HAP-1 (cell line): Measurements from ENCODE around the gene PCDH9.

Source experiments
- DNase-seq, 2 experiments: peaks; one replicate each; pipeline ENCODE4 v3.0.0-alpha.2; 2016 to 2020; ENCODE audit warnings: low spot score in 2 of 2
- H3K27me3 ChIP-seq: fragments of 250-450 bp; sonication (Bioruptor Pico); 2 replicates; pipeline ENCODE4 v1.5.1; 2020; ENCODE audit warnings: low read depth, mild to moderate bottlenecking, moderate library complexity
- H3K36me3 ChIP-seq: fragments of 250-450 bp; sonication (Bioruptor Pico); replicated peaks from 2 replicates; pipeline ENCODE4 v1.5.1; 2020; ENCODE audit warnings: mild to moderate bottlenecking
- H3K4me1 ChIP-seq: fragments of 250-450 bp; sonication (Bioruptor Pico); 2 replicates; pipeline ENCODE4 v1.5.1; 2020; ENCODE audit warnings: mild to moderate bottlenecking
- H3K4me3 ChIP-seq: fragments of 250-450 bp; sonication (Bioruptor Pico); 2 replicates; pipeline ENCODE4 v1.5.1; 2020; ENCODE audit warnings: mild to moderate bottlenecking, moderate library complexity
- H3K9me3 ChIP-seq: fragments of 250-450 bp; sonication (Bioruptor Pico); 2 replicates; pipeline ENCODE4 v1.5.1; 2020; ENCODE audit warnings: mild to moderate bottlenecking, moderate library complexity
- in situ Hi-C: fragments of 300-500 bp; cut with MboI; formaldehyde crosslinking; loops from 3 replicates; pipeline ENCODE4 v1.14.3; 2020; ENCODE audit warnings: low sequenced_read_pairs, inconsistent platforms, mixed read lengths

PCDH9 gene

GRCh38 chr13:66965181-66965580 lies 265.0 kb downstream of the PCDH9 start:
- Histone ChIP-seq H3K9me3 (no peaks in the 10 kb centered on the region), H3K4me3 (no peak overlapping the region), H3K4me1 (peaks cover 30% of the 10 kb centered on the region), H3K27me3 (no peaks in the 10 kb centered on the region), H3K36me3 (no peaks in the 10 kb centered on the region)
- peak in 1 of 2 experiments; percentile 69 for DNase-seq
- in situ Hi-C loops, result no loop called here

DNA sequence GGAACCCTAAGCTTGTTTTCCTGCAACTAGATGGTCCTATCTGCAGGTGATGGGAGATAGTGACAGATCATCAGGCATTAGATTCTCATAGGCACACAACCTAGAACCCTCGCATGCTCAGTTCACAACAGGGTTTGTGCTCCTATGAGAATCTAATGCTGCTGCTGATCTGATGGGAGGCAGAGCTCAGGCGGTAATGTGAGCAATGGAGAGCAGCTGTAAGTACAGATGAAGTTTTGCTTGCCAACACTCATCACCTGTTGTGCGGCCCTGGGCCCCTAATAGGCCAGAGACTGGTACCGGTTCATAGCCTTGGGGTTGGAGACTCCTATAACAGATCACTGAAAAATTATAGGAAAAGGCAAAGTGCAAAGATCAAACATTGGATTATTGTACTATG lies 267.2 kb downstream of the PCDH9 start:
- Histone ChIP-seq H3K4me3 (no peak overlapping the region), H3K27me3 (no peaks in the 10 kb centered on the region), H3K9me3 (no peaks in the 10 kb centered on the region), H3K4me1 (peaks cover 10% of the 10 kb centered on the region), H3K36me3 (no peaks in the 10 kb centered on the region)
- DNase-seq, result no peak
- in situ Hi-C loops, result no loop called here

DNA sequence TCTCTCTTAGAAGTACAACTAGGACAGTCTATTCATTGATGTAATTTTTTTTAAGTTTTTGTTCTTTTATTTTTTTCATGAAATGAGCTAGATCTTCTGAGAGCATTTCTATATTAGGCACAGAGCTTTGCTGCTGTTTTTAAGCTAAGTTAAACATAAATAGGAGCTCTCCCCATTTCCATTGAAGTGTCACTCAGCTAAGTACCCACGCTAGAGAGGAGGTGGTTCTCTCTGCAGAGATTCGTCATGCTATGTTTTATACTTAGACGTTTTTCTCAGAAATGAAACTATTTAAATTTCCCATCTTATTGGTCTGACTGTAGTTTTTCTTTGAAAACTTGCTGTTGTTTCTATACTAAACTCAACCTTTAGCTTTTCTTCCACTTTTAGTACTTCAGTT lies 271.5 kb downstream of the PCDH9 start:
- in situ Hi-C loops, result no loop called here
- DNase-seq, result no peak
- no peak overlapping the region for H3K4me3 ChIP-seq
- no peaks in the 10 kb centered on the region for H3K9me3 ChIP-seq
- H3K27me3 ChIP-seq, result no peaks in the 10 kb centered on the region
- H3K4me1 ChIP-seq, result no peaks in the 10 kb centered on the region; the same call in 1 of the 2 replicates
- H3K36me3 ChIP-seq, result no peaks in the 10 kb centered on the region

DNA sequence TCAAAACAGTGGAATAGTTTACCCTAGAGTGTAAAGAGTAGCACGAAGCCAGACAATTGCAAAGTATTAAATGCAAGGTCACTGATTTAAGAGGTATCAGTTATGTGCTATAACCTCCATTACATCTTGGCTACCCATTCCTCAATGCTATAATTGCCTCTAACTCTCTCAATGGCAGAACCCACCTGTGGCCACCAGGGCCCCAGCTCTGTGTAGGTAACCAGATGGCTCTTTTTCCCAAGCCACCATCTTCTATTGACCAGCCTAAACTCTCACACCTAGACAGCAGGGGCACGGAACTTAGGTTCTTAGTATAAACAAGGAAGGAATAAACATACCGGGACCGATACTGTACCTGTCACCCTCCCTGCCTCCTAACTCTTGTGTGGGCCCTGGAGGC lies 277.6 kb downstream of the PCDH9 start:
- in situ Hi-C loops, result no loop called here
- DNase-seq, result no peak
- Histone ChIP-seq H3K9me3 (no peaks in the 10 kb centered on the region), H3K36me3 (no peaks in the 10 kb centered on the region), H3K27me3 (no peaks in the 10 kb centered on the region), H3K4me1 (peaks cover 46% of the 10 kb centered on the region), H3K4me3 (no peak overlapping the region)

GRCh38 chr13:66951426-66951825 lies 278.7 kb downstream of the PCDH9 start:
- DNase-seq, result peak; percentile 52 to 90

GRCh38 chr13:66950666-66951065 lies 279.5 kb downstream of the PCDH9 start:
- Histone ChIP-seq H3K4me3 (no peak overlapping the region), H3K4me1 (peaks cover 49% of the 10 kb centered on the region), H3K9me3 (no peaks in the 10 kb centered on the region), H3K27me3 (no peaks in the 10 kb centered on the region), H3K36me3 (no peaks in the 10 kb centered on the region)
- in situ Hi-C loops, result no loop called here
- DNase-seq, result no peak

More at GRCh38 chr13:66951426-66951825, 278.7 kb downstream of the PCDH9 start:
- Histone ChIP-seq H3K9me3 (no peaks in the 10 kb centered on the region), H3K36me3 (no peaks in the 10 kb centered on the region), H3K27me3 (no peaks in the 10 kb centered on the region), H3K4me1 (peaks cover 49% of the 10 kb centered on the region), H3K4me3 (no peak overlapping the region)
- in situ Hi-C loops, result no loop called here

DNA sequence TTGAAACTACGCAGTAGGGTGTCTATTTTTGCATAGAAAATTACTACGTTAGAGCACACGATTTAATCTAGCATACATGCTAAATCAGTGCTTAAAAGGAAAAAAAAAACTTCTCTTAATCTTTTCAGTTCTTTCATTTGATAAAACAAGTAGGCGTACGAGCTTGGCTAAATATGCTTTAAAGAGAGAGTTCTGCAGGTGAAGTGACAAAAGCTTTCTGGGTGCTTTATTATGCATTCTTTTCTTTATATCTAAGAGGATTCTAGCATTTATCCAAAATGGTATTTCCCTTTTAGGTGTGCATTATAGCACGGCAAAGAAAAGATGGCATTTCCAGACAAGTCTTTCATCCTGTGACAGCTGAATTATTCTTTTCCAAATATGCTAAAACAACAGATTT lies 281.2 kb downstream of the PCDH9 start:
- Histone ChIP-seq H3K36me3 (no peaks in the 10 kb centered on the region), H3K27me3 (no peaks in the 10 kb centered on the region), H3K9me3 (no peaks in the 10 kb centered on the region), H3K4me1 (peaks cover 49% of the 10 kb centered on the region), H3K4me3 (no peak overlapping the region)
- in situ Hi-C loops, result no loop called here
- DNase-seq, result peak in 1 of 2 experiments; percentile 56

- in situ Hi-C loops, result no loop called here
- no peaks in the 10 kb centered on the region for H3K9me3 ChIP-seq
- no peak overlapping the region for H3K4me3 ChIP-seq
- no peaks in the 10 kb centered on the region for H3K36me3 ChIP-seq
- H3K27me3 ChIP-seq, result no peaks in the 10 kb centered on the region
- DNase-seq, result peak in 1 of 2 experiments; percentile 36
- peaks cover 21% of the 10 kb centered on the region for H3K4me1 ChIP-seq
Measured at GRCh38 chr13:66943530-66943929, 286.6 kb downstream of the PCDH9 start.

DNA sequence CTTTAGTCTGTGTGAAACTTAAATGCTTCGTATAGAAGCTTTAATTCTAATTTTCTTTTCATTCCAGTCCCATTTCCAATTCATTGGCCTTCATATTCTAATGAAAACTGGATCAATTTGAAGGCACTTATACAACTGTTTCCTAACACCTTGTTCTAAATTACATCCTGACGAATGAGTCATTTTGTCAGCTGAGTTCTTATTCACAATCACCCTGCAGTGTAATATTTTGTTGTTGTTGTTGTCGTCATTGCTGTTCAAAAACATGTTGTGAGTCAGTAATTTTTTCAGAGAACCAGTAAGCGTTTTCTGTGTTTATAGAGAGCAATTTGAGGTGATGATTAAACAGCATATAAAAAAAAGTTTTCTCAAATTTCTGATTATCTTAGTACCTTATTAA lies 290.0 kb downstream of the PCDH9 start:
- no peaks in the 10 kb centered on the region for H3K36me3 ChIP-seq
- no peak overlapping the region for H3K4me3 ChIP-seq
- H3K4me1 ChIP-seq, result peaks cover 9% of the 10 kb centered on the region
- in situ Hi-C loops, result no loop called here
- no peaks in the 10 kb centered on the region for H3K9me3 ChIP-seq
- DNase-seq, result no peak
- H3K27me3 ChIP-seq, result no peaks in the 10 kb centered on the region

DNA sequence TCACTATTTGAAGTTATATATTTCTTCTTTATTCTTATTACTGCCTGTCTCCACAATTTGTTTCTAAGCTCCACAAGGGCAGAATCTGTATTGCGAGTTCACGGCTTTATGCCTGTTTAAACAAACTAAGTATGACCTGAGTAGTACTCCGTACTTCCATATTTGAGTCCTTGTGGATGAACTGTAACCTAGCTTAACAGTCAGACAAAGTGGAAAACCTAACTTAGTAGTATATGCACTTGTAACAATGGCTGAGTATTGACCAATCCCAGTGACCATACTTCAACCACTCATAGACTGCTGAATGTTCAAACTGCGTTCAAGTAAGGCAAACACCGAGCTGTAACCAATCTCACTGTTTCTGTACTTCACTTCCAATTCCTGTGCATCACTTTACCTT lies 292.7 kb downstream of the PCDH9 start:
- Histone ChIP-seq H3K9me3 (no peaks in the 10 kb centered on the region), H3K4me1 (no peaks in the 10 kb centered on the region), H3K36me3 (no peaks in the 10 kb centered on the region), H3K4me3 (no peak overlapping the region), H3K27me3 (no peaks in the 10 kb centered on the region)
- no peak for DNase-seq
- in situ Hi-C loops, result no loop called here

- H3K9me3 ChIP-seq, result no peaks in the 10 kb centered on the region
- H3K4me1 ChIP-seq, result peaks cover 4% of the 10 kb centered on the region; the same call in 1 of the 2 replicates
- no peak overlapping the region for H3K4me3 ChIP-seq
- H3K36me3 ChIP-seq, result no peaks in the 10 kb centered on the region
- no peaks in the 10 kb centered on the region for H3K27me3 ChIP-seq
- in situ Hi-C loops, result no loop called here
- DNase-seq, result no peak
Measured at GRCh38 chr13:66933994-66934393, 296.1 kb downstream of the PCDH9 start.

GRCh38 chr13:66933527-66933926 lies 296.6 kb downstream of the PCDH9 start:
- in situ Hi-C loops, result no loop called here
- H3K27me3 ChIP-seq, result no peaks in the 10 kb centered on the region

GRCh38 chr13:66927562-66927961 lies 302.6 kb downstream of the PCDH9 start:
- H3K9me3 ChIP-seq, result no peaks in the 10 kb centered on the region
- no peaks in the 10 kb centered on the region for H3K27me3 ChIP-seq
- no peaks in the 10 kb centered on the region for H3K36me3 ChIP-seq
- H3K4me3 ChIP-seq, result no peak overlapping the region
- peaks cover 17% of the 10 kb centered on the region for H3K4me1 ChIP-seq
- peak in 1 of 2 experiments; percentile 32 for DNase-seq
- in situ Hi-C loops, result no loop called here

More at GRCh38 chr13:66933527-66933926, 296.6 kb downstream of the PCDH9 start:
- no peaks in the 10 kb centered on the region for H3K36me3 ChIP-seq
- H3K4me3 ChIP-seq, result no peak overlapping the region
- DNase-seq, result no peak
- peaks cover 4% of the 10 kb centered on the region; the same call in 1 of the 2 replicates for H3K4me1 ChIP-seq
- H3K9me3 ChIP-seq, result no peaks in the 10 kb centered on the region

DNA sequence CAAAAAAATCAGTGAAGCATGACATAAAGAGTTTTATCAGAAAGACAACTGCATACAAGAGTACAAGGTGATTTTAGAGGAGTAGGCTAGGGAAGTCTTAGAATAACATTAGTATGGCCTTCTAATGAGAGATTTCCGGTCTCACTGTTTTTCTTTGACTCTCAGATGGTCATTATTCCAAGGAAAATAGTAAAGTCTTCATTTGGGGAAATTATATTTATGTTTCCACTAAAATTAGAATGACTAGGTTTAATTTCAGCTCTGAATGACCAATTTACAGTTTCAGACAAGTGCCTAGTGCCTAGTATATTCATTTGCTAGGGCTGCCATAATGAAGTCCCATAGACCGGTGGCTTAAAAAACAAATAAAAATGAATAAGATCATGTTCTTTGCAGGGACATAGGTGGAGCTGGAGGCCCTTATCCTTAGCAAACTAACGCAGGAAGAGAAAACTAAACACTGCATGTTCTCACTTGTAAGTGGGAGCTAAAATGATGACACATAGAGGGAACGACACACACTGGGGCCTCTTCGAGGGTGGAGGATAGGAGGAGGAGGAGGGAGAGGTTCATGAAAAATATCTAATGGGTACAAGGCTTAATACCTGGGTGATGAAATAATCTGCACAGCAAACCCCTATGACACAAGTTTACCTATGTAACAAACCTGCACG lies 303.1 kb downstream of the PCDH9 start:
- no peak for DNase-seq
- no peak overlapping the region for H3K4me3 ChIP-seq
- no peaks in the 10 kb centered on the region for H3K9me3 ChIP-seq

More for the DNA sequence above, 303.1 kb downstream of the PCDH9 start:
- H3K4me1 ChIP-seq, result peaks cover 17% of the 10 kb centered on the region
- H3K27me3 ChIP-seq, result no peaks in the 10 kb centered on the region
- in situ Hi-C loops, result no loop called here
- H3K36me3 ChIP-seq, result no peaks in the 10 kb centered on the region
